NCI-H345 treated with DMSO at 0.1 percent for 48 hours (cell line): ENCODE measurements around the gene TAF1L.

Source experiments
- DNase-seq: peaks from one replicate; lab custom pipeline; 2025; ENCODE audit not compliant: unreplicated experiment; lab: John Stamatoyannopoulos, UW

Gene TAF1L

GRCh38 chr9:32596096-32596865, 39.2 kb downstream of the TAF1L start:
- no peak for DNase-seq

GRCh38 chr9:32590898-32591297, 44.6 kb downstream of the TAF1L start:
- no peak for DNase-seq

- DNase-seq = no peak
These were observed 45.0 kb downstream of the TAF1L start for GRCh38 chr9:32590476-32590875.

- DNase-seq = peak; percentile 3
These were observed 46.3 kb downstream of the TAF1L start for GRCh38 chr9:32589083-32589723.

- DNase-seq = no peak
These were observed 47.6 kb downstream of the TAF1L start for GRCh38 chr9:32587901-32588300.

- no peak for DNase-seq
These were observed 50.7 kb downstream of the TAF1L start for GRCh38 chr9:32584784-32585183.

GRCh38 chr9:32581512-32582143, 53.8 kb downstream of the TAF1L start:
- peak; percentile 37 for DNase-seq

- DNase-seq = no peak
These were observed 54.7 kb downstream of the TAF1L start for GRCh38 chr9:32580631-32581300.

GRCh38 chr9:32579706-32580331, 55.6 kb downstream of the TAF1L start:
- peak; percentile 16 for DNase-seq
